GM19438 (cell line): ENCODE measurements around the gene PLEKHH1.
"Not testable (repeated sequence)": the region's sequence is repeated elsewhere in the genome, so short reads cannot be mapped to it uniquely, and the experiment has no call there.

ENCODE experiments used
- ATAC-seq: cut with Tn5 transposase; IDR thresholded peaks from one replicate; pipeline ENCODE4 v1.9.1; 2021; ENCODE audit warnings: low read depth; ENCODE audit not compliant: unreplicated experiment

Gene PLEKHH1

DNA sequence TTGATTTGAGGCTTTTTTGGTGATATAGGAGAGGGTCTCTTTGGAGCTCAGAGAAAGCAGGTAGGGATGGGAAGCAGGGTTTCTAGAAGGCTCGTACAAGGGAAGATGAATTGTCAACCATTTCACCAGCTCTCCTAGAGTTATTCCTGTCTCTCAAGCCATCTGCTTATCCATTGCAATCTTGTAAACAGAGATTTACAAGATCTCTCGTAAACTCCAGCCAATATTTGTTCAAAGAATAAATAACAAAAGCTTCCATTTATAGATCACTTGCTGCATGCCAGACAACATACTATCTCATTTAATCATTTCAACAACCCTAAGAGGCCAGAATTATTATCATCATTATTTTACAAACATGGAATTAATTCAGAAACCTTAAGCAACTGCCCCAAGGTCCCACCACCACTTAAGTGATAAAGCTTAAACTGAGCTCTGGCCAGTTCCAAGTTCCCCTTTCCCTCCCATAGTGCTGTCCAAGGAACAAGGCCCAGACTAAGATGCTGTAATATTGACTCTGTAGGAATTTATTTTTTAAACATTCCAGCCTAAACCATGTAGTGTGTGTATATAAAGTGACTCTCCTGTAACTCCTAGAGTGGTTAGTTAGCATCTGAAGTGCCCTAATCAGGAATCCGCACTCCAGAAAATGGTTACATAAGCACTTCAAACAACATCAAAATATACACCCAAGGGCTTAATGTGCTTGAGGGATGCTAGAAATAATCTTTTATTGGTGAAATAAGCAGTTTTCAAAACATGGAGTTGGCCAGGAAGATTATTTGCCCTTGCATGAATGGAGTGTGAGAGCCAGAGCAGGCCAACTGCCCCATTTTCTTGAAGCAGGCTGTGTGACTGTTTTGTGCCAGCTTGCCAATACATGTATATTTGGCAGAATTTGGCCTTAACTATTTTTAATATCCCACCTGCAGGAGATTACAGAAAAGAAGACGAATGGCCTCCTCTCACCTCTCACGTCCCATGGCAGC, 2.8 kb upstream of the PLEKHH1 start:
- ATAC-seq, result no peak

DNA sequence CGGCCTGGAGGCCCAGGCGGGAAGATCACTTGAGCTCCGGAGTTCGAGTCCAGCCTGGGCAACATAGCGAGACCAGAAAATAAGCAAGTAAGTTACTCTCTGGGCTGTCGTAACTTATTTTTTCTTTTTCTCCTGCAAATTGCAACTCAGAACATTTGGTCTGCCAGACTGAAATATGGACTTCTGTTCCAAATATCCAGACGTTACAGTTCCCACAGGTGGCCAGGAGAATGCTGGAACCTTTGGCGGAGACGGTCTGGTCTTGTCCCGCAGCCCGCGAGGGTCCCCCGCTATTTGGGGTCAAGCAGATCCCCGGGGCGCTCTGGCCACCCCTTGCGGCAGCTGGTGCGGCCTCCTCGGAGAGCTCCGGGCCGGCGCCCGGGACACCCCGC, 488 bp upstream of the PLEKHH1 start:
- ATAC-seq, result no peak

GRCh38 chr14:67533754-67534085, 630 bp downstream of the PLEKHH1 start:
- no peak for ATAC-seq

GRCh38 chr14:67536087-67536486, 3.0 kb downstream of the PLEKHH1 start:
- ATAC-seq, result no peak

GRCh38 chr14:67537736-67538135, 4.6 kb downstream of the PLEKHH1 start:
- no peak for ATAC-seq

DNA sequence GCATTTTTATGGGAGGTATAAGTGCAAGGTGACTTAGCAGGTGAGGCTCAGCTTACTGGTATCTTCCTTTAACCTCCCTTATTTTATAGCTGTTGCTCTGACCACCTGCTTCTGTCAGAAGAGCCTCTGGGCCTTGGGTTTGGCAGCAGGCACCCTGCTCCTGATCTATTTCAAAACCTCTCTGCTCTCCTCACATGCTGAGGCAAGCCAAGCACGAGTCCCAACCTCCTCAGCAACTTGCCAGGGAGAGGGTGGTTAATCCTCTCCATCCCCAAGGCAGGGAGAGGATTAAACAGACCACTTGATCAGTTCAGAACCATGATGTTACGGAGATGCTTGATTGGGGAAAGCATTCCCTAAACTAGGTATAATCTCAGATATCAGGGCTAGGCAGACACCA, 5.4 kb downstream of the PLEKHH1 start:
- no peak for ATAC-seq

GRCh38 chr14:67539116-67539515, 6.0 kb downstream of the PLEKHH1 start:
- no peak for ATAC-seq

DNA sequence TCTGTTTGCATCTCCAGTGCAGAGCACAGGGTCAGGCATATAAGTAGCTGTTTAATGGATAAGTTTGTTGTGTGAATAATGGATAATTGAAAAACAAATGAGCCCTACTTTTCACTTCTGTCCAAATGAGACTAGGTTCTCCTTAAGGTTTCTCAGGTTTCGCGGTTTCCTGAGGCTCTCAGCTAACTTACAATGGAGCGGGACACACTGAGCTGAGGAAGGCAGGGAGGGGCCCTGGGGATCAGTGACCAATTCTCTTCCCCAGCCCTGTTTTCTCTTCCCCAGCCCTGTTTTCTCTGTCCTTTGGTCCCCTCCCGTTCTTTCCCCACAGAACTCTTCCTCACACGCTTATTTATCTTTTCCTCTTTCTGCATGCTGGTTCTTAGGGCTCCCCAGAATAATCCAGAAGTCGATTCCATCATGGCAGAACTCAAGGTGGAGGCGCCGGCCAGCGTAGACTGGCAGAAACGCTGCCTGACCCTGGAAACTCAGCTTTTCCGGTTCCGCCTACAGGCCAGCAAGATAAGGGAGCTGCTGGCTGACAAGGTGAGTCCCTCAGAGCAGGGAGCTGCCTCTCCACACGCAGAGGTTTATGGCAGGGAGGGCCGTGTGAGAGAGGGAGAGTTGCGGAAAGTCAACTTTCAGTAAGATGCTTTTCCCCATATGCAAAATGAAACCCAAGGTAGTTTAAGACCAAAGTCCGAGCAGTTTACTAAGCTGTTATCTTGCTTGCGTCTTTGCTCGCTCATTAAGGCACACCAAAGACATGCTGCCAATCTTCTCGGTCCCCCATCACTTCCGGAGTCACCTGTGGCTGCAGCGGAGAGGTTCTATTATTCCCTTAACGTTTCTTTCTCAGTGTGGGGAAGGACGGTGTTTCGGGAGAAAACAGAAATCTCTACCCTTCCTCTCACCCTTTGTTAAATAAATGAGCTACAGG, 8.6 kb downstream of the PLEKHH1 start:
- peak; percentile 86 for ATAC-seq

DNA sequence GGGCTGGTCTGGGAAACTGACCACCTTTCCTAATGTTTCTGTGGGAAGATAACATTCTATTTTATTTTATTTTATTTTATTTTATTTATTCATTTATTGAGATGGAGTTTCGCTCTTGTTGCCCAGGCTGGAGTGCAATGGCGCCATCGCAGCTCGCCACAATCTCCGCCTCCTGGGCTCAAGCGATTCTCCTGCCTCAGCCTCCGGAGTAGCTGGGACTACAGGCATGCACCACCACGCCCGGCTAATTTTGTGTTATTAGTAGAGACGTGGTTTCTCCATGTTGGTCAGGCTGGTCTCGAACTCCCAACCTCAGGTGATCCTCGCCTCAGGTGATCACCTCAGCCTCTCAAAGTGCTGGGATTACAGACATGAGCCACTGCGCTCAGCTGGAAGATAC, 9.5 kb downstream of the PLEKHH1 start:
- ATAC-seq, result not testable (repeated sequence)

DNA sequence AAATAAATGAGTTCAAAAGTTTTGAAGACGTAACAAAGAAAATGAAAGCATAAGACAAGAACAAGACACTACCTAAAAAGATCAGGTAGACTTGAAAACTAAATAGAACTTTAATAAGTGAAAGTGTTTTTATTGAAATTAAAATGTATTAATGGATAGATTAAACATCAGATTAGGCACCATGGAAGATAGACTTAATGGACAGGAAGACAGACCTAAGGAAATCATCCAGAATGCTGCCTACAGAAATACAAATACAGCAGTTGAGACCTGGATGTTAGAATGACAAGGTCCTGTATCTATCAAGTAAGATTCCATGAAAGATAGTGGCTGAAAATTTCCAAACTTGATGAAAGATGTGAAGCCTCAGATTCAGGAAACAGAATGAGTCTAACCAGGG, 11.5 kb downstream of the PLEKHH1 start:
- ATAC-seq, result no peak

DNA sequence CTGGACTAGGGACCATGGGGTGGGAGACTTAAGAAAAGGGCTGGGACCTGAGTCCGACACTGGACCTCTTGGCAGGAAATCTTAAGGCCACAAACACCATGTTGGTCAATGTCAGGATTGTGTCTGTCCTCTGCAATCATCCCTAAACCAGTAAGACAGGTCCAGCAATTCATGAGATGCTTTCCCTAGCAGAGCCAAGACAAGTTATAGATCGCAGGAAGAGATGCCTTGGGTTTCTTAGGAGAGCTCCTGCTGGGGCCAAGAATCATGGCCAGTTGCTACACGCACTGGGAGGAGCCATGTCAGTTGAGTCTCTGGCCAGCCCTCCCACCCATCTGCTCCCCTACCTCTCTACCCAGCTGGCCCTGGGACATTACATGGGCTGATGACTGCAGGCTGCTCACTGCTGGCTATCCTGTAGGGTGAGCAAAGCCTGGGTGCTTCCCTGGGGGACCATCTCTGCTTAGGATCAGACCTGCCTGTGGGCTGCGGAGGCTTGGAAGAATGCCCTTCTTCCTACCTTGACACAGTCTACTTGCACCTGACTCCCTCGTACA, 14.2 kb downstream of the PLEKHH1 start:
- ATAC-seq, result no peak

DNA sequence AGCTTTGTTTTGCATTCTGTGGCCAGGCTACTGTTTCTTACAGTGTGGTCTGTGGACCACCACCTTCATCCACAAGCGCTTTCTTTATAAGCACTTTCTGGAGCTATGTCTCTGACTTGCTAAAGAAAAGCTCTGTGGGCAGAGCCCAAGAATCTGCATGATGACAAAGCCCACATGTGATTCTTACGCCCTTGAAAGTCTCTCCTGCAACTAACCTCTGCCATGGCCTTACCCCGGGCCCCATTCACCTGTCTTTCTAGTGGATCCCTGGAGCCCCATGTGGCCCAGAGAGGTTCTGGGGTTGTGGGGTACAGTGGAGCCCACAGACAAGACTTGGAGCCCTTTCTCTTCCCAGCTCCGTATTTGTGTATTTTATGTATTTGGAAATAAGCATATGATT, 16.6 kb downstream of the PLEKHH1 start:
- ATAC-seq, result no peak

DNA sequence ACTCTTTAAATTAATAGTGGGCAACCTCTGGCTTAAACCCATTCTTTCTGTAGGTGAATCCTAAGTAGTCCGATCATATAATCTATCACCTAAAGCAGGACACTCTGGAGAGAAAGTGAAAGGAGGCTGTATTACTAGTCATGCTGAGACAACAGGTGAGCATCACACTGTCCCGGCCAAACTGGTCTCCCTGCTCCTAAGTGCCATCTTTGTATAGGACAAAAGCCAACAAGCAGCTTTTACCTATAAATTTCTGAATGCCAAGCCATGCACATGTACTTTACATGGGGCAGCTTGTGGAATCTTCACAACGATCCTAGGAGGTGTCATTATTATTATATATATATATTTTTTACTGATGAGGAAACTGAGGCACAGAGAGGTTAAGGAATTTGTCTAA, 18.0 kb downstream of the PLEKHH1 start:
- ATAC-seq, result no peak

GRCh38 chr14:67551940-67552339, 18.9 kb downstream of the PLEKHH1 start:
- ATAC-seq, result no peak

DNA sequence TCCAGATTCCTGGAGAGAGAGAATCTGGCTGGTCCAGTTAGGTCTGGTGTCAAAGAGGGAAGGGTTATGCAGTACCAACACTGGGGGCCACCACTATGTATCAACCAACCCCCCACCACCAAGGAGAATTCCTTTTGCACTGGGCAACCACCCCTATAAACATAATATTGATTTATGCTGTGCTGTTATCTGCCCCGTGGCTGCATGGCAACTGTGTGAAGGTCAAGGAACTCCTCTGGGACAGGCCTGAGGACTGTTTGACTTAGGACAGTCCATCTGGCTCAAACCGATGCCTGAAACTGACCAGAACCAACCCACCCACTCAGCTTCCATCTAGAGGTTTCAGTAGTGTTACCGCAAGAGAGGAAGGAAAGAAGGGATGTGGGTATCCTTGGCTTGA, 20.5 kb downstream of the PLEKHH1 start:
- ATAC-seq, result no peak

DNA sequence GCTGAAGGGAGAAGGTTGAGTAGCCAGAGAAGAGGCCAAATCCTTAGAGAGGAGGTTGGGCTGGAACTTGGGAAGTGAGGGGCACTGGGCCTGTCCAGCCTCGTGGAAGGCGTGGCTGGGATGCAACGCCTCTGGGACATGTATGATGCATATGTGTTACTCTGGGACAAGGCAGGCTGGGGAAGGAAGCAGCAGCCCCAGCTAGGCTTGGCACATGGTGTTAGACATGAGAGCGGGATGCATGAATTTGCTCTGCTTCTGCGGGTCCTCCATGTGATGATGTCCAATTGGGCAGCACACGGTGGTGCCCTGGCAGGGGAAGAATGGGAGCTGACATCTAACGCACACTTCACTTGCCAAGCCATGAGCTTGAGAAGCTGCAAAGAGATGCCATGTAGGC, 21.3 kb downstream of the PLEKHH1 start:
- ATAC-seq, result no peak

GRCh38 chr14:67555518-67556090, 22.5 kb downstream of the PLEKHH1 start:
- no peak for ATAC-seq

DNA sequence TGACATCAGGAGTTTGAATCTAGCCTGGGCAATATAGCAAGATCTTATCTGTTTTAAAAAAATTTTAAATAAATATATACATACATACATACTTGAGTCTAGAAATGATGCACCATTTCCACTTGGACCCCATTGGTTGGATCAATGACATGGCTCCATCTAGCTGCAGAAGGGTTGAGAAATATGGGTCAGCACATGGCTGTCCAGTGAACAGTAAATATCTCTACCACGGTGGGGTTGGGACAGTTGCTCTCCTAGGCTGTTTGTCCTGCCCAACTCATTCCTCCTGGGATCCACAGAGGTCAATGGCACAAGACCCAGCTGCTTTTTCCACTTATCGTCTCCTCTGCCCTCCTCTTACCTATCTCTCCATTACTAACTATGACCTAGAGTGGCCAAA, 23.6 kb downstream of the PLEKHH1 start:
- no peak for ATAC-seq

DNA sequence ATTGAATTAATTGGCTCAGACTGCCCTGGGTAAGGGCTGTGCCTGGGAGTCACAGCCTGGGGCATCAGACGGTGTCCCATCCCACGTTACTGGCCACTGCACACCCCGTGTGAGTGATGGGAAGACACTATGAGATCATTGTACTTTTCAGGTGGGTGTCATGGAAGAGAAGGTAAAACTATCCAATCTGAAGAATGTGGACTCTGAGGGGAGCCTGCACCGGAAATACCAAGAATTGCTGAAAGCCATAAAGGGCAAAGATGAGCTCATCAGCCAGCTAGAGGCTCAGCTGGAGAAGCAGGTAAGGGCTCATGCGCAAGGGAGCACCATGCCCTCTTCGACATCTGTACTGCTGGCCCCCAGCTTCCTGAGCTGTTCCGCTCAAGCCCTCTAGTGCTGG, 24.0 kb downstream of the PLEKHH1 start:
- no peak for ATAC-seq

- no peak for ATAC-seq
Measured at GRCh38 chr14:67557656-67558055, 24.6 kb downstream of the PLEKHH1 start.

GRCh38 chr14:67559639-67560038, 26.5 kb downstream of the PLEKHH1 start:
- ATAC-seq, result no peak
